HG02938 (cell line): ENCODE data around the gene SPATA33.
"Not testable (repeated sequence)": the region's sequence is repeated elsewhere in the genome, so short reads cannot be mapped to it uniquely, and the experiment has no call there.

Source experiments
- ATAC-seq: cut with Tn5 transposase; IDR thresholded peaks from one replicate; pipeline ENCODE4 v1.9.1; 2021; ENCODE audit warnings: mild to moderate bottlenecking, moderate library complexity; ENCODE audit not compliant: unreplicated experiment

SPATA33 gene

DNA sequence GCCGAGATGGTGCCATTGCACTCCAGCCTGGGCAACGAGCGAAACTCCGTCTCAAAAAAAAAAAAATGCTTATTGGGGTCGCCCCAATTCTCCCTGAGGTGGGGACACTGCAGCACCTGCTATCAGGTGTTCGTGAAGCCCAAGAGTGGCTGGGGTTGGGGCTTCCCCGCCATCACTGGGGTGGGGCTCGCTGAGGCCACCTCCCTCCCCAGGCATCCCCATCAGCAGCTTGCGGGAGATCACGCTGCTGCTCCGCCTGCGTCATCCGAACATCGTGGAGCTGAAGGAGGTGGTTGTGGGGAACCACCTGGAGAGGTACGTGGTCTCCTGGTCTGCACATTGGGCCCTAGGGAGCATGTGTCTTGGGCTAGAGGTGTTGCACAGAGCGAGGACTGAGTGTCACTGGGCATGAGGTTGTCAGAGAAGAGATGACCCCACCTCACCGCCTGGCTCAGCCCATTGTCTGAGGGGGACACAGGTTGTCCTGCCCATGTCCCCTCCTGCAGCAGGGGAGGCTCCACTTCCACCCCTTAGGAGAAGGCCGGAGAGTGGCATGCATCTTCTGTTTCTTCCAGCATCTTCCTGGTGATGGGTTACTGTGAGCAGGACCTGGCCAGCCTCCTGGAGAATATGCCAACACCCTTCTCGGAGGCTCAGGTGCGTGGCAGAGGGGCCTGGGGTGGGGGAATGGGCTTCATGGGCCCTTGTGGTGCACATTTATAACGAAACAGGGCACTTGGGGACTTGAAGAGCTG lies 33.8 kb downstream of the SPATA33 start:
- no peak for ATAC-seq

- ATAC-seq, result no peak
Measured at GRCh38 chr16:89691986-89692569, 34.4 kb downstream of the SPATA33 start.

- no peak for ATAC-seq
Measured at GRCh38 chr16:89693289-89693731, 35.7 kb downstream of the SPATA33 start.

DNA sequence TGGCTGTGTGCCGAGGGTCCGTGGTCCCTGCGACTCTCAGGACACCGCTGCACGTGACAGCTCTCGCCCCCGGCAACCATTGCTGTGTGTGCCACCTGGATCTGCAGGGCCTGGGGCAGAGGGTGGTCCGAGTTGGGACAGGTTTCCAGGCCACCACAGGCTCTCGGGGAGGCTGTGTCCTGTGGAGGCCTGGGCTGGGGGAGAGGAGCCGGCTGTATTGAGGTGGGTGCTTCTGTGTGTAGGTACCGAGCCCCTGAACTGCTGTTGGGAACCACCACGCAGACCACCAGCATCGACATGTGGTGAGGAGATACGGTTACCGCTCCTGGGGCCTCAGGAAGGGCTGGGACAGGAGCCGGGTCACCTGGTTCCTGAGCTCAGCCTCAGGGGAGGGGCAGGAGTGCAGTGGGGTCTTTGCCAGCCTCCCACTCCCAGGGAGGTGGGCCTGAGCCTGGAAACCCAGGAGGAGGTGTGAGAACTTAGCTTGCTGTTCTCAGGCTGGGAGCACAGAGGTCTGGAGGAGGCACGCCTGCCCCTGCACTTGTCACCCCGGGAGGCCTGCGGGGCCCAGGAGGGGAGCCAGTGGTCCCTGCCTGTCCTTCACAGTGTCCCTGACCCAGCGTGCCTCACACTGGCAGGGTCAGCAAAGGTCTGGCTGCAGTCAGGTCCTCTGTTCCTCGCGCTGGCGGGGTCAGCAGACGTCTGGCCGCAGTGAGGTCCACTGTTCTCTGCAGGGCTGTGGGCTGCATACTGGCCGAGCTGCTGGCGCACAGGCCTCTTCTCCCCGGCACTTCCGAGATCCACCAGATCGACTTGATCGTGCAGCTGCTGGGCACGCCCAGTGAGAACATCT lies 36.5 kb downstream of the SPATA33 start:
- no peak for ATAC-seq

DNA sequence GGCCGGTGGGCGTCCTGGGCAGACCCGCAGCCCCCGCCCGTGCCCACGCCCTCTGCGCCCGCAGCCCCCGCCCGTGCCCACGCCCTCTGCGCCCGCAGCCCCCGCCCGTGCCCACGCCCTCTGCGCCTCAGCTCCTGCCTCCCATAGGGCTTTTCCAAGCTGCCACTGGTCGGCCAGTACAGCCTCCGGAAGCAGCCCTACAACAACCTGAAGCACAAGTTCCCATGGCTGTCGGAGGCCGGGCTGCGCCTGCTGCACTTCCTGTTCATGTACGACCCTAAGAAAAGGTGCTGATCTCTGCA lies 37.1 kb downstream of the SPATA33 start:
- not testable (repeated sequence) for ATAC-seq

- no peak for ATAC-seq
Measured at GRCh38 chr16:89695086-89695874, 37.6 kb downstream of the SPATA33 start.

- ATAC-seq, result no peak
Measured at GRCh38 chr16:89695875-89696669, 38.4 kb downstream of the SPATA33 start.

DNA sequence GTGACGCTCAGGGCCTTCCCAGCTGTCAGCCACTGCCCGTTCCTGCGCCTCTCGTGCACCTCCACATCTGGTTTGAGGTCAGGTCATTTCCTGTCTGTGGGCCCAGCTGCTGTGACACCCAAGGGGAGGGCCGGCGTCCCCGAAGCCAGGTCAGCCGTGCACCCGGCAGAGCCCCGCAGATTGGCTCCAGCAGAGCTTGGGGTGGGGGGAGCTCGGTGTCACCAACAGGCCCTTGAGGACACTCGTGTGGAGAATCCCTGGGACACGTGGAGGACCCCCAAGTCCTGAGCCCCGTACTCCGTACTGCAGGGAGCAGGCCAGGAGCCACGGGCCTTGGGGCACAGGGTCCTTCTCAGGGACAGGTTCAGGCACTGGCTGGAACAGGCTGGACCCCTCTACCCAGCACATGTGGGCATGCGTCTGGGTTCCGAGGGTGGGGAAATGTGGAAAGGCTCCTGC lies 39.1 kb downstream of the SPATA33 start:
- no peak for ATAC-seq

GRCh38 chr16:89697161-89697615 lies 39.6 kb downstream of the SPATA33 start:
- ATAC-seq, result no peak

DNA sequence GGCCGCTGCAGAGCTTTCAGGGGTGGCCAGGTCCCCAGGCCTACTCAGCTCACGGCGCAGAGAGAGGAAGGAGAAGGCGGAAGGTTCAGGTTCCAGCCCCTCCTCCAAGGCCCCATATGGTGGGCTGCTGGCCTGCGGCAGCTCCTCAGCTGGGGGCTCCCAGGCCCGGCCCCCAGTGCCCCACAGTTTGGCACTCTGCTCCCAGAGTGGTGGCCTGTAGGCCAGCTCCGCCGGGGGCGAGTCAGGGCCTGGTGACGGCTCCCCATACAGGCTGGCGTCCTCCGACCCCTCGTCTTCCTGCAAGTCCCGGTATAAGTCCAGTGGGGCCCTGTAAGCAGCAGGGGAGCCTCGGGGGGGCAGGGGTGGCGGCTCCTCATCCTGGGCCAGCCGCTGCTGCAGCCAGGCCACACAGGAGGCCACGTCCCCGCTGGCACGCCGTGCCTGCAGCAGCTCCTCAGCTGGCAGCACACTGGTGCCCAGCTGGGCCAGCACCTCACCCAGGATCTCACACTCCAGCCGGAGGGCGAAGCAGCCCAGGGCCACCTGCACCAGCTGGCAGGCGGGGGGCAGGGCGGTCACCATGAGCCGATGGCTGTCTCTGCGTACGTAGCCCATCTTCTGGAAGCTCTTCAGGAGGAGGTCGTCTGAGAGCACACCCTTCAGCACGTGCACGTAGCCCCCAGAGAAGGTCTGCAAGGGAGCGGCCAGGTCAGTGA lies 40.1 kb downstream of the SPATA33 start:
- ATAC-seq, result no peak

GRCh38 chr16:89698717-89699116 lies 41.1 kb downstream of the SPATA33 start:
- ATAC-seq, result not testable (repeated sequence)

- ATAC-seq, result not testable (repeated sequence)
Measured at GRCh38 chr16:89699629-89700099, 42.0 kb downstream of the SPATA33 start.

GRCh38 chr16:89700100-89700648 lies 42.5 kb downstream of the SPATA33 start:
- ATAC-seq, result no peak

- ATAC-seq, result no peak
Measured at GRCh38 chr16:89700649-89701424, 43.2 kb downstream of the SPATA33 start.

DNA sequence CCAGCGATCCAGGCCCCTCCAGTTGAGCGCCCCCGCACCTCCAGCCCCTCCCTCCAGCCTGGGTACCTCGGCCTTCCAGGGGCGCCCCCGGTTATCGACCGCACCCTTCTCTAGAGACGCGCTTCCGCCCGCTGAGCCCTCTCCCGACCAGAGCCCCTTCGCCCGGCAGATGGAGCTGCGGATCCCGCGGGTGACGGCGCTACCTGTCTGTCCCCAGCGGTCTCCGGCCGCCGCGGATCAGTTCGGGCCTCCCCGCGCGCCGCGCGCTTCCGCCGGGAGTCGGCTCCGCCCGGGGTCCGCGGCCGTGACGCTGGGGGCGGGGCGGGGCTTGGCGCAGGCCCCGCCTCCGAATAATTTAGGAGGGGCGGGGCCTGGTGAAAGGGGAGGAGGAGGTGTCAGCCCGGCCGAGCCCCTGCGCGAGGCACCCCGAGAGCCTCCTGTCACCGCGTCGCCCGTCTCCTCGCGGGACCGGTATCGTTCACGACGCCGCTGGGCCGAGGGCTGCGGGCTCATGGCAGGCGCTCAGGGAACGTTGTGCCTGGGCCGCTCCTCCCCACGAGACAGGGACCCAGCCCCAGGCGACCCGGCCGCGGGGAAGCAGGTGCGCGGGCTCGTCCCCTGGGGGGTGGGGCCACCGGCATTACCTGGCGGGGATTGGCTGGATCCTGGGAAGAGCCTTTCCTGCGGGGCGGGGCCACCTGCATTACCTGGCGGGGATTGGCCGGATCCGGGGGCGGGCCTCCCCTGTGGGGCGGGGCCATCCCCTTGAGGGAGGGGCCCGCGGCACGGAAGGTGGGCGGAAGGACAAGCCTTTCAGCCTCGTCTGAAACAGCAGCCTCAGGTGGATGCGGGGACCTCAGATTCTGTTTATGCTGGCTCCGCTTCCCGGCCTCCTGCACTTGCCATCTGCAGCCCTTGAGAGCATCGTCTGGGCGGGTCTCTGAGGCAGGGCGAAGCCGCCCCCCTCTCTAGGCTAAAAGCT lies 44.1 kb downstream of the SPATA33 start, which contains the start of gene SPATA2L:
TSS of gene SPATA2L (minus strand) at position 281 of the 982 bp plus-strand sequence. CDS start 473 bp downstream, outside the sequence.
- ATAC-seq, result peak; percentile 65

- no peak for ATAC-seq
Measured at GRCh38 chr16:89704281-89704680, 46.6 kb downstream of the SPATA33 start.

- no peak for ATAC-seq
Measured at GRCh38 chr16:89705006-89705405, 47.4 kb downstream of the SPATA33 start.
